HCT116 (cell line): ENCODE data around the gene BBS4. TPM values are rescaled to one million over a fixed set of nuclear protein-coding genes. Genes with fewer than 3 reads are reported as not detected.
"Not testable (repeated sequence)": the region's sequence is repeated elsewhere in the genome, so short reads cannot be mapped to it uniquely, and the experiment has no call there.

Experiments used
- ATAC-seq: fragments of 200-7000 bp; cut with Tn5 transposase; 2 replicates; pipeline ENCODE4 v1.9.1; 2020; ENCODE audit warnings: mild to moderate bottlenecking, moderate library complexity
- BruUV-seq: library from RNA; stranded (reverse); fragments of 400-500 nt; replicated peaks from 2 replicates; lab custom pipeline; 2021; lab: Mats Ljungman, UMichigan
- CTCF ChIA-PET: fragments of 300-600 bp; sonication (Branson Sonifier 250); formaldehyde crosslinking; loops from one replicate; lab custom pipeline; 2021; ENCODE audit warnings: antibody characterized with exemption; lab: Charles Lee
- POLR2A ChIA-PET: fragments of 300-600, 350-600 bp; sonication (Branson Sonifier 250); formaldehyde crosslinking; loops from one replicate; lab custom pipeline; 2021; ENCODE audit warnings: antibody characterized with exemption; lab: Charles Lee
- RAD21 ChIA-PET, 2 experiments: fragments of 300-600 bp; sonication (Branson Sonifier 250); formaldehyde crosslinking; loops; one replicate each; lab custom pipeline; 2023; ENCODE audit warnings: low total read pairs in 2 of 2; ENCODE audit not compliant: uncharacterized antibody in 2 of 2, unreplicated experiment in 2 of 2, low non-redundant PET in 1 of 2; lab: Charles Lee
- DNase-seq: peaks from one replicate; pipeline ENCODE4 v3.0.0-alpha.2; 2010; ENCODE audit warnings: low read depth, low spot score
- H2AFZ ChIP-seq: fragments of 200-600 bp; shearing (Covaris generic), sonication (generic); 2 replicates; pipeline ENCODE4 v1.6.1; 2017; ENCODE audit warnings: low read depth, mixed run types, mixed read lengths, antibody characterized with exemption, low read length; ENCODE audit not compliant: poor library complexity, severe bottlenecking
- H3K27ac ChIP-seq: 2 replicates; pipeline ENCODE4 v1.5.1; 2012; ENCODE audit warnings: low read depth, low read length
- H3K27me3 ChIP-seq: fragments of 200-600 bp; sonication (generic); 2 replicates; pipeline ENCODE4 v1.6.1; 2016; ENCODE audit warnings: mixed run types, low read length, mixed read lengths; ENCODE audit not compliant: insufficient read depth
- H3K36me3 ChIP-seq, 2 experiments: fragments of 200-500 bp in 1 of 2; fragments of 200-600 bp in 1 of 2; sonication (Bioruptor generic) in 1 of 2; sonication (generic) in 1 of 2; 2 replicates each; pipeline versions ENCODE4 v1.5.1 to v1.6.1; 2014 to 2016; ENCODE audit warnings: low read length in 2 of 2, inconsistent platforms in 1 of 2, mixed read lengths in 1 of 2, mixed run types in 1 of 2; ENCODE audit not compliant: insufficient read depth in 2 of 2, control insufficient read depth in 1 of 2
- H3K4me1 ChIP-seq, 2 experiments: fragments of 200-600 bp in 1 of 2; sonication (generic) in 1 of 2; 2 replicates each; pipeline versions ENCODE4 v1.5.1 to v1.6.1; 2012 to 2017; ENCODE audit warnings: low read length in 2 of 2, inconsistent platforms in 1 of 2, mild to moderate bottlenecking in 1 of 2, mixed read lengths in 1 of 2, mixed run types in 1 of 2, moderate library complexity in 1 of 2; ENCODE audit not compliant: insufficient read depth in 2 of 2, control insufficient read depth in 1 of 2
- H3K4me2 ChIP-seq: fragments of 200-600 bp; sonication (generic); 2 replicates; pipeline ENCODE4 v1.6.1; 2017; ENCODE audit warnings: mixed run types, low read length, mixed read lengths
- H3K4me3 ChIP-seq, 2 experiments: fragments of 200-600 bp in 1 of 2; sonication (generic) in 1 of 2; replicated peaks in 1 of 2; 2 replicates each; pipeline ENCODE4 v1.5.1; 2011 to 2016; ENCODE audit warnings: low read length in 2 of 2, control low read depth in 1 of 2, low read depth in 1 of 2, mild to moderate bottlenecking in 1 of 2, mixed read lengths in 1 of 2, mixed run types in 1 of 2
- H3K79me2 ChIP-seq: fragments of 200-600 bp; sonication (generic); 2 replicates; pipeline ENCODE4 v1.6.1; 2017; ENCODE audit warnings: mild to moderate bottlenecking, mixed run types, low read length, moderate library complexity, mixed read lengths; ENCODE audit not compliant: insufficient read depth
- H3K9ac ChIP-seq: fragments of 200-600 bp; sonication (generic); 2 replicates; pipeline ENCODE4 v1.6.1; 2016; ENCODE audit warnings: low read length, mixed read lengths
- H3K9me2 ChIP-seq: fragments of 200-600 bp; sonication (generic), shearing (Covaris generic); 2 replicates; pipeline ENCODE4 v1.6.1; 2017; ENCODE audit warnings: mixed run types, mild to moderate bottlenecking, moderate library complexity; ENCODE audit not compliant: insufficient read depth
- H3K9me3 ChIP-seq, 2 experiments: fragments of 200-500 bp in 1 of 2; fragments of 200-600 bp in 1 of 2; sonication (Bioruptor generic) in 1 of 2; sonication (generic) in 1 of 2; 2 replicates each; pipeline ENCODE4 v1.6.1; 2014 to 2017; ENCODE audit warnings: low read length in 2 of 2, mixed read lengths in 2 of 2, inconsistent platforms in 1 of 2, low read depth in 1 of 2, mild to moderate bottlenecking in 1 of 2, mixed run types in 1 of 2, moderate library complexity in 1 of 2; ENCODE audit not compliant: control insufficient read depth in 1 of 2, insufficient read depth in 1 of 2
- H4K20me1 ChIP-seq: fragments of 200-600 bp; sonication (generic), shearing (Covaris generic); 2 replicates; pipeline ENCODE4 v1.6.1; 2017; ENCODE audit warnings: mixed run types, mild to moderate bottlenecking, moderate library complexity; ENCODE audit not compliant: insufficient read depth
- intact Hi-C: fragments of 100-400 bp; cut with micrococcal nuclease; formaldehyde crosslinking; loops from 2 replicates; pipeline ENCODE4 v1.10.0; 2022
- total RNA-seq: library from RNA; stranded (reverse); gene quantifications from one replicate; pipeline ENCODE4 v1.2.1, GENCODE V29; 2021; ENCODE audit not compliant: unreplicated experiment
- TF ChIP-seq, protein P1 (sequence below), 3 experiments: fragments of 200-600 bp in 1 of 3; sonication (generic) in 1 of 3; IDR thresholded peaks in 2 of 3; conservative IDR thresholded peaks in 1 of 3; 2 replicates each; pipeline ENCODE4 v1.5.1; 2012 to 2017; ENCODE audit warnings: low read depth in 2 of 3, low read length in 2 of 3, antibody characterized with exemption in 1 of 3, borderline replicate concordance in 1 of 3, control low read depth in 1 of 3, mild to moderate bottlenecking in 1 of 3, mixed read lengths in 1 of 3, mixed run types in 1 of 3, moderate library complexity in 1 of 3; ENCODE audit not compliant: insufficient read depth in 1 of 3
- TF ChIP-seq, protein P2 (sequence below): IDR thresholded peaks from 2 replicates; pipeline ENCODE4 v1.6.1; 2011; ENCODE audit warnings: mild to moderate bottlenecking, low read length, moderate library complexity; ENCODE audit not compliant: insufficient replicate concordance; ENCODE audit errors: extremely low read depth

Gene BBS4
- total RNA-seq, 1 experiment from 2014 or later = 10.0 TPM

DNA sequence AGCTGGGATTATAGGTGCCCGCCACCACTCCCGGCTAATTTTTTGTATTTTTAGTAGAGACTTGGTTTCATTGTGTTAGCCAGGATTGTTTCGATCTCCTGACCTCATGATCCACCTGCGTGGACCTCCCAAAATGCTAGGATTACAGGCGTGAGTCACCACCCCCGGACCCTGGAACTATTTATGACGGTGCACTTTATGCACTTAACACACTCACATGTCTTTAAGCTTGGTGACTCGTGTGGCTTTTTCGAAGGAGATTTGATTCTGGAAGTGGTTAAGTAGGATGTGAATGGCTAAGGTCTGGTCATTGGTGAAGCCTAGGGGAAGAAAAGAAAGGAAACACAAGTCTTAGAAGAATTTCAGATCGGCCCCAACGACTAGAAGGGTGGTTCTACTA, 20.3 kb downstream of the BBS4 start (continued):
- TF ChIP-seq, protein P1, sequence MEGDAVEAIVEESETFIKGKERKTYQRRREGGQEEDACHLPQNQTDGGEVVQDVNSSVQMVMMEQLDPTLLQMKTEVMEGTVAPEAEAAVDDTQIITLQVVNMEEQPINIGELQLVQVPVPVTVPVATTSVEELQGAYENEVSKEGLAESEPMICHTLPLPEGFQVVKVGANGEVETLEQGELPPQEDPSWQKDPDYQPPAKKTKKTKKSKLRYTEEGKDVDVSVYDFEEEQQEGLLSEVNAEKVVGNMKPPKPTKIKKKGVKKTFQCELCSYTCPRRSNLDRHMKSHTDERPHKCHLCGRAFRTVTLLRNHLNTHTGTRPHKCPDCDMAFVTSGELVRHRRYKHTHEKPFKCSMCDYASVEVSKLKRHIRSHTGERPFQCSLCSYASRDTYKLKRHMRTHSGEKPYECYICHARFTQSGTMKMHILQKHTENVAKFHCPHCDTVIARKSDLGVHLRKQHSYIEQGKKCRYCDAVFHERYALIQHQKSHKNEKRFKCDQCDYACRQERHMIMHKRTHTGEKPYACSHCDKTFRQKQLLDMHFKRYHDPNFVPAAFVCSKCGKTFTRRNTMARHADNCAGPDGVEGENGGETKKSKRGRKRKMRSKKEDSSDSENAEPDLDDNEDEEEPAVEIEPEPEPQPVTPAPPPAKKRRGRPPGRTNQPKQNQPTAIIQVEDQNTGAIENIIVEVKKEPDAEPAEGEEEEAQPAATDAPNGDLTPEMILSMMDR (IDR thresholded peaks at IDR 0.05 in 2 of 3, conservative IDR thresholded peaks at IDR 0.05 in 1 of 3; ENCODE audit: borderline replicate concordance in 1 of 3, insufficient read depth in 1 of 3, low read depth in 2 of 3, low read length in 2 of 3) = no peak
- TF ChIP-seq, protein P2, sequence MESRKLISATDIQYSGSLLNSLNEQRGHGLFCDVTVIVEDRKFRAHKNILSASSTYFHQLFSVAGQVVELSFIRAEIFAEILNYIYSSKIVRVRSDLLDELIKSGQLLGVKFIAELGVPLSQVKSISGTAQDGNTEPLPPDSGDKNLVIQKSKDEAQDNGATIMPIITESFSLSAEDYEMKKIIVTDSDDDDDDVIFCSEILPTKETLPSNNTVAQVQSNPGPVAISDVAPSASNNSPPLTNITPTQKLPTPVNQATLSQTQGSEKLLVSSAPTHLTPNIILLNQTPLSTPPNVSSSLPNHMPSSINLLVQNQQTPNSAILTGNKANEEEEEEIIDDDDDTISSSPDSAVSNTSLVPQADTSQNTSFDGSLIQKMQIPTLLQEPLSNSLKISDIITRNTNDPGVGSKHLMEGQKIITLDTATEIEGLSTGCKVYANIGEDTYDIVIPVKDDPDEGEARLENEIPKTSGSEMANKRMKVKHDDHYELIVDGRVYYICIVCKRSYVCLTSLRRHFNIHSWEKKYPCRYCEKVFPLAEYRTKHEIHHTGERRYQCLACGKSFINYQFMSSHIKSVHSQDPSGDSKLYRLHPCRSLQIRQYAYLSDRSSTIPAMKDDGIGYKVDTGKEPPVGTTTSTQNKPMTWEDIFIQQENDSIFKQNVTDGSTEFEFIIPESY = no peak

DNA sequence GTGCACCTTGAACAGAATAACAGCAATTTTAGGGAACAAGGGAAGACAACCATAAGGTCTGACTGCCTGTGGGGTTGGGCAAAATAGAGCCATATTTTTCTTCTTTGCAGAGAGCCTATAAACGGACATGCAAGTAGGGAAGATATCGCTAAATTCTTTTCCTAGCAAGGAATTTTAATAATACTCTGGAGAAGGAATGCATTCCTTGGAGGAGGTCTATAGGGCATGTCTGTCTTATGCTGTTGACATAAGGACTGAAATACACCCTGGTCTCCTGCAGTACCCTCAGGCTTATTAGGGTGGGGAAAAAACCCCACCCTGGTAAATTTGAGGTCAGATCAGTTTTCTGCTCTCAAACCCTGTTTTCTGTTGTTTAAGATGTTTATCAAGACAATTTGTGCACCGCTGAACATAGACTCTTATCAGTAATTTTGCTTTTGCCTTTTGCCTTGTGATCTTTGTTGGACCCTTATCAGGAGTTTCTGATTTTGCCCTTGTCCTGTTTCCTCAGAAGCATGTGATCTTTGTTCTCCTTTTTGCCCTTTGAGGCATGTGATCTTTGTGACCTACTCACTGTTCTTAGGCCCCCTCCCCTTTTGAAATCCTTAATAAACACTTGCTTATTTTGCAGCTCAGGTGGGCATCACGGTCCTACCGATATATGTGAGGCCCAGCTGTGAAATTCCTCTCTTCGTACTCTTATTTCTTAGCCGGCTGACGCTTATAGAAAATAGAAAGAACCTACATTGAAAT, 22.7 kb downstream of the BBS4 start:
- H3K4me3 ChIP-seq, H3K4me1 ChIP-seq, BruUV-seq, POLR2A ChIA-PET, intact Hi-C loops, H2AFZ ChIP-seq, H3K79me2 ChIP-seq, H3K9ac ChIP-seq, H3K4me2 ChIP-seq, ATAC-seq, DNase-seq, H3K36me3 ChIP-seq, H4K20me1 ChIP-seq, H3K27ac ChIP-seq, H3K9me3 ChIP-seq, RAD21 ChIA-PET, H3K9me2 ChIP-seq, H3K27me3 ChIP-seq: not testable (repeated sequence)
- CTCF ChIA-PET = interaction anchor here (3.3 kb wide), 1 partner anchor 13 kb away, joined by 12 read pairs; no protein-coding TSS in a partner anchor
